ENCODE measurements around the gene ZNF608. TPM values are rescaled to one million over a fixed set of nuclear protein-coding genes. Genes with fewer than 3 reads are reported as not detected.

ZNF608 gene
- total RNA-seq, 1 donor from 2014 or later = 32.1 TPM

GRCh38 chr5:124760608-124761007 lies 14.2 kb upstream of the ZNF608 start:
- intact Hi-C loops (cut with DNase I) = no loop called here
- Histone ChIP-seq H3K27me3 (no peaks in the 10 kb centered on the region), H3K4me3 (no peak overlapping the region), H3K4me1 (no peaks in the 10 kb centered on the region), H3K27ac (no peak overlapping the region), H3K9me3 (no peaks in the 10 kb centered on the region), H3K36me3 (no peaks in the 10 kb centered on the region)
- TF ChIP-seq CTCF (IDR thresholded peaks at IDR 0.05) = no peak
- ATAC-seq (no peak), DNase-seq (no peak)

- no peak overlapping the region for H3K27ac ChIP-seq
- no peak overlapping the region for H3K4me3 ChIP-seq
- no peaks in the 10 kb centered on the region for H3K9me3 ChIP-seq
- no peak for DNase-seq
- no peak for TF ChIP-seq CTCF (IDR thresholded peaks at IDR 0.05)
- H3K4me1 ChIP-seq = no peaks in the 10 kb centered on the region
- no peak for ATAC-seq
- intact Hi-C loops (cut with DNase I) = no loop called here
- no peaks in the 10 kb centered on the region for H3K27me3 ChIP-seq
- H3K36me3 ChIP-seq = no peaks in the 10 kb centered on the region
Measured at GRCh38 chr5:124755565-124755964, 9.1 kb upstream of the ZNF608 start.

GRCh38 chr5:124755041-124755440 lies 8.6 kb upstream of the ZNF608 start:
- H3K4me3 ChIP-seq = no peak overlapping the region
- no peak for TF ChIP-seq CTCF (IDR thresholded peaks at IDR 0.05)
- H3K4me1 ChIP-seq = no peaks in the 10 kb centered on the region
- intact Hi-C loops (cut with DNase I) = no loop called here
- H3K27ac ChIP-seq = no peak overlapping the region
- no peak for ATAC-seq
- H3K36me3 ChIP-seq = no peaks in the 10 kb centered on the region
- no peaks in the 10 kb centered on the region for H3K27me3 ChIP-seq
- H3K9me3 ChIP-seq = no peaks in the 10 kb centered on the region
- DNase-seq = no peak

- intact Hi-C loops (cut with DNase I) = no loop called here
Measured at GRCh38 chr5:124754206-124754927, 7.9 kb upstream of the ZNF608 start.

GRCh38 chr5:124752854-124753720 lies 6.6 kb upstream of the ZNF608 start:
- H3K9me3 ChIP-seq = no peaks in the 10 kb centered on the region
- ATAC-seq (no peak), DNase-seq (no peak)
- no peaks in the 10 kb centered on the region for H3K4me1 ChIP-seq
- TF ChIP-seq CTCF (IDR thresholded peaks at IDR 0.05) = no peak
- H3K27me3 ChIP-seq = no peaks in the 10 kb centered on the region
- no peak overlapping the region for H3K4me3 ChIP-seq
- no peak overlapping the region for H3K27ac ChIP-seq
- H3K36me3 ChIP-seq = no peaks in the 10 kb centered on the region
- intact Hi-C loops (cut with DNase I) = no loop called here

More at GRCh38 chr5:124754206-124754927, 7.9 kb upstream of the ZNF608 start:
- H3K27me3 ChIP-seq = no peaks in the 10 kb centered on the region
- H3K36me3 ChIP-seq = no peaks in the 10 kb centered on the region
- H3K27ac ChIP-seq = no peak overlapping the region
- no peak for TF ChIP-seq CTCF (IDR thresholded peaks at IDR 0.05)
- no peak for DNase-seq
- H3K9me3 ChIP-seq = no peaks in the 10 kb centered on the region
- no peaks in the 10 kb centered on the region for H3K4me1 ChIP-seq
- no peak overlapping the region for H3K4me3 ChIP-seq
- no peak for ATAC-seq
